ENCODE measurements around the gene SLC26A2. TPM values are rescaled to one million over a fixed set of nuclear protein-coding genes. Genes with fewer than 3 reads are reported as not detected.
A peak's percentile ranks its signal among the peaks of the same experiment; 100 is the strongest.

The SLC26A2 gene
- total RNA-seq, 2 experiments from 2014 or later, result 2.1 to 2.8 TPM

- Histone ChIP-seq H3K9me2 (ENCODE audit: insufficient read depth, low read length) (no peaks in the 10 kb centered on the region), H3K36me3 (ENCODE audit: insufficient read depth, low read length) (no peaks in the 10 kb centered on the region), H3K9me3 (ENCODE audit: low read length) (no peaks in the 10 kb centered on the region), H2AFZ (ENCODE audit: low read length) (no peak overlapping the region), H3K27ac (ENCODE audit: low read depth, low read length, poor library complexity, severe bottlenecking) (no peak overlapping the region), H3K4me2 (ENCODE audit: low read length) (no peak overlapping the region), H3K4me1 (ENCODE audit: insufficient read depth, low read length, poor library complexity, severe bottlenecking) (peaks cover 7% of the 10 kb centered on the region), H4K20me1 (ENCODE audit: insufficient read depth, low read length) (no peaks in the 10 kb centered on the region), H3K79me2 (ENCODE audit: insufficient read depth, low read depth, low read length) (no peaks in the 10 kb centered on the region), H3K4me3 (ENCODE audit: low read depth, low read length, poor library complexity, severe bottlenecking) (no peak overlapping the region)
- no TSS peak for BruUV-seq (replicated peaks)
- intact Hi-C loops (cut with micrococcal nuclease; ENCODE audit: unreplicated experiment), result no loop called here
- TF ChIP-seq EZH2phosphoT487 (IDR thresholded peaks at IDR 0.05; ENCODE audit: borderline replicate concordance, low read depth, low read length) (no peak), CTCF (conservative IDR thresholded peaks at IDR 0.05; ENCODE audit: low read length) (no peak)
- CTCF ChIA-PET (ENCODE audit: unreplicated experiment), result no interaction called here
- POLR2A ChIA-PET, result interaction anchor here (0.6 kb wide), 1 partner anchor 55 kb away, joined by 3 read pairs; no protein-coding TSS in a partner anchor
- DNase-seq (ENCODE audit: low spot score), result no peak
Measured at GRCh38 chr5:149912226-149912871, 48.2 kb upstream of the SLC26A2 start.

GRCh38 chr5:149913436-149914419 is 46.8 kb upstream of the SLC26A2 start:
- Histone ChIP-seq H3K4me1 (ENCODE audit: insufficient read depth, low read length, poor library complexity, severe bottlenecking) (peaks cover 7% of the 10 kb centered on the region), H2AFZ (ENCODE audit: low read length) (peak overlapping the region; percentile 77), H3K4me2 (ENCODE audit: low read length) (peak overlapping the region; percentile 25; the same call in 1 of the 2 replicates), H3K4me3 (ENCODE audit: low read depth, low read length, poor library complexity, severe bottlenecking) (no peak overlapping the region), H4K20me1 (ENCODE audit: insufficient read depth, low read length) (no peaks in the 10 kb centered on the region), H3K9me2 (ENCODE audit: insufficient read depth, low read length) (no peaks in the 10 kb centered on the region), H3K9me3 (ENCODE audit: low read length) (no peaks in the 10 kb centered on the region), H3K27ac (ENCODE audit: low read depth, low read length, poor library complexity, severe bottlenecking) (no peak overlapping the region), H3K36me3 (ENCODE audit: insufficient read depth, low read length) (no peaks in the 10 kb centered on the region), H3K79me2 (ENCODE audit: insufficient read depth, low read depth, low read length) (no peaks in the 10 kb centered on the region)
- TF ChIP-seq EZH2phosphoT487 (IDR thresholded peaks at IDR 0.05; ENCODE audit: borderline replicate concordance, low read depth, low read length), result no peak
- no peak for TF ChIP-seq CTCF (conservative IDR thresholded peaks at IDR 0.05; ENCODE audit: low read length)
- ChIA-PET CTCF (ENCODE audit: unreplicated experiment) (no interaction called here), POLR2A (interaction anchor here (0.6 kb wide), 1 partner anchor 56 kb away, joined by 3 read pairs; no protein-coding TSS in a partner anchor)
- DNase-seq (ENCODE audit: low spot score), result peak; percentile 16
- BruUV-seq (replicated peaks), result no TSS peak
- intact Hi-C loops (cut with micrococcal nuclease; ENCODE audit: unreplicated experiment), result no loop called here
